ENCODE results near the gene MEI4. TPM values are rescaled to one million over a fixed set of nuclear protein-coding genes. Genes with fewer than 3 reads are reported as not detected.

Gene MEI4
- total RNA-seq, 1 donor from 2014 or later: not detected

DNA sequence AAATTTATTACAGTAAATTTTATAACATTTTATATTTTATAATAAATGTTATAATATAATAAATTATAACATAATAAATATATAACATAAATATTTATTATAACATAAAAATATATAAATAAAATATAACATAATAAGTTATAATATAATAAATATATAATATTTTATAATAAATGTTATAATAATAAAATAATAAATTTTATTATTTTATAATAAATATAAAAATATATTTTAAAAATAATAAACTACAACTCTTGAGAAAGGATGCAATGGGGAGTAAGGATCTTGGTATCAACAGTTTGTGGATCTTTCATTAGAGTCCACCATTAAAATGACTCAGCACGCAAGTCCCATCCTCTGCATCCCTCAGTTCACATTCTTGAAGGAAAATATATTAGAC, 312.6 kb downstream of the MEI4 start:
- H3K36me3 Mint-ChIP-seq (ENCODE audit: unreplicated experiment): no peaks in the 10 kb centered on the region
- H3K27ac Mint-ChIP-seq (ENCODE audit: unreplicated experiment): no peak overlapping the region

GRCh38 chr6:77972334-77972733, 319.5 kb downstream of the MEI4 start:
- Mint-ChIP-seq H3K4me1 (ENCODE audit: unreplicated experiment) (no peaks in the 10 kb centered on the region), H3K9me3 (ENCODE audit: unreplicated experiment) (peaks cover 6% of the 10 kb centered on the region), H3K4me3 (ENCODE audit: unreplicated experiment) (no peak overlapping the region), H3K27me3 (ENCODE audit: unreplicated experiment) (no peaks in the 10 kb centered on the region), H3K36me3 (ENCODE audit: unreplicated experiment) (no peaks in the 10 kb centered on the region), H3K27ac (ENCODE audit: unreplicated experiment) (no peak overlapping the region)
- no peak for TF ChIP-seq CTCF (IDR thresholded peaks at IDR 0.05)
- no peak for DNase-seq (ENCODE audit: extremely low spot score, unreplicated experiment)

More for the DNA sequence above, 312.6 kb downstream of the MEI4 start:
- no peak overlapping the region for H3K4me3 Mint-ChIP-seq (ENCODE audit: unreplicated experiment)
- H3K27me3 Mint-ChIP-seq (ENCODE audit: unreplicated experiment): no peaks in the 10 kb centered on the region
- H3K4me1 Mint-ChIP-seq (ENCODE audit: unreplicated experiment): no peaks in the 10 kb centered on the region
- TF ChIP-seq CTCF (IDR thresholded peaks at IDR 0.05): no peak
- no peak for DNase-seq (ENCODE audit: extremely low spot score, unreplicated experiment)
- peaks cover 32% of the 10 kb centered on the region for H3K9me3 Mint-ChIP-seq (ENCODE audit: unreplicated experiment)

Other genes with a start within 250 kb of the MEI4 start
- 11.4 and 13.3 TPM in 2 replicates for gene HTR1B, start 189.5 kb upstream of the MEI4 start, total RNA-seq

All from osteocyte (in vitro differentiated cells).